ENCODE data around the gene IL17C.

- no peak for TF ChIP-seq ZNF280B (CRISPR knock-in tag; IDR thresholded peaks at IDR 0.05)
- no peak for TF ChIP-seq ZNF124 (CRISPR knock-in tag; IDR thresholded peaks at IDR 0.05)
- TF ChIP-seq LARP7 (IDR thresholded peaks at IDR 0.05): no peak
Measured at GRCh38 chr16:88599092-88599733, 39.2 kb upstream of the IL17C start.

Measured in K562 (cell line).